NCI-H2171 (cell line): Measurements from ENCODE around the gene MAGIX.
"Not testable (repeated sequence)": the region's sequence is repeated elsewhere in the genome, so short reads cannot be mapped to it uniquely, and the experiment has no call there.

Source experiments
- DNase-seq: peaks from one replicate; lab custom pipeline; 2025; lab: John Stamatoyannopoulos, UW

Gene MAGIX

DNA sequence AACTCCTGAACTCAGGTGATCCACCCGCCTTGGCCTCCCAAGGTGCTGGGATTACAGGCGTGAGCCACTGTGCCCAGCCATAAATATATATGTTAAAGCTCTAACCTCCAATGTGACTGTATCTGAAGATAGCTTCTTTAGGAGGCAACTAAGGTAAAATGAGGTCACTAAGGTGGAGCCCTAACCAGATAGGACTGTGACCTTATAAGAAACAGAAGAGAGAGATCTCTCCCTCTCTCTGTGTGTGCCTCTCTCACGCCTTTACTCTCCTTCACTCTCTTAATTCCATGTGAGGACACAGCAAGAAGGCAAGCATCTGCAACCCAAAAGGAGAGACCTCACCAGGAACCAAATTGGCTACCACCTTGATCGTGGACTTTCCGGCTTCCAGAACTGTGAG lies 926 bp upstream of the MAGIX start:
- no peak for DNase-seq

DNA sequence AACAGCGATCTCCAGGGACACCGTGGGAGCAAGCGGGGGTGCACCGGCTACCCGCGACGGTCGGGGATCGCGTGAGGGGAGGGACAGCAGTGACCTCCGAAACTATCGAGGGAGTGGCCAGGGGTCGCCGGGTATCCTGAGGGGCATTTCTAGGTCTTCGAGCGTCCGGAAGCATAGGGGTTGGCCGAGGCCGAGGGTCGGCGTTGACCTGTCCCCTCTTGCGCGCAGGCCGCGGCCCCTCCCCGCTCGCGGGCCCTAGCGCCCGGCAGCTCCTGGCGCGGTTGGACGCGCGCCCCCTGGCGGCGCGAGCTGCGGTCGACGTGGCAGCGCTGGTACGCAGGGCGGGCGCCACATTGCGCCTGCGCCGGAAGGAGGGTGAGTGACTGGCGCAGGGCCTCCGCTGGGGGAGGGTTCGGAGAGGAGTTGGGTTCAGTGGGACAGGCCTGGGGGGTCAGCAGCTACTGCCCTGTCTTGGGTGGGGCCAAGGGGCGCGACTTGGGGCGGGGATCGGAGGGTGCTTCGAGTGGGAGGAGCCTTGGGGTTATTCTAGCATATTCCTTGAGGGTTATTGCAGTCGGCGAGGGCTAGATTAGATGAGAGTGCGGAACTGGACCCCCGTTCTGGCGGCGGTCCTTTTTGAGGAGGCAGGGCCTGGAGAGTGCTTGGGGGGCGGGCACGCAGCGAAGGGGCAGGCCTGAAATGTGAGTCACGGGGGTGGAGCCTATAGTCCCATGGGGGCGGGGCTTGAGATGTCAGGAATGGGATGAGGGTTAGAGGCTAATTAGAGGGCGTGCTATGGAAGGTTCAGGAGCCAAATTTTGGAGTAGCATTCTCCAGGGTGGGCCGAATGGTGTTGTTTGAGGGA lies 1.2 kb downstream of the MAGIX start:
- peak; percentile 48 for DNase-seq

DNA sequence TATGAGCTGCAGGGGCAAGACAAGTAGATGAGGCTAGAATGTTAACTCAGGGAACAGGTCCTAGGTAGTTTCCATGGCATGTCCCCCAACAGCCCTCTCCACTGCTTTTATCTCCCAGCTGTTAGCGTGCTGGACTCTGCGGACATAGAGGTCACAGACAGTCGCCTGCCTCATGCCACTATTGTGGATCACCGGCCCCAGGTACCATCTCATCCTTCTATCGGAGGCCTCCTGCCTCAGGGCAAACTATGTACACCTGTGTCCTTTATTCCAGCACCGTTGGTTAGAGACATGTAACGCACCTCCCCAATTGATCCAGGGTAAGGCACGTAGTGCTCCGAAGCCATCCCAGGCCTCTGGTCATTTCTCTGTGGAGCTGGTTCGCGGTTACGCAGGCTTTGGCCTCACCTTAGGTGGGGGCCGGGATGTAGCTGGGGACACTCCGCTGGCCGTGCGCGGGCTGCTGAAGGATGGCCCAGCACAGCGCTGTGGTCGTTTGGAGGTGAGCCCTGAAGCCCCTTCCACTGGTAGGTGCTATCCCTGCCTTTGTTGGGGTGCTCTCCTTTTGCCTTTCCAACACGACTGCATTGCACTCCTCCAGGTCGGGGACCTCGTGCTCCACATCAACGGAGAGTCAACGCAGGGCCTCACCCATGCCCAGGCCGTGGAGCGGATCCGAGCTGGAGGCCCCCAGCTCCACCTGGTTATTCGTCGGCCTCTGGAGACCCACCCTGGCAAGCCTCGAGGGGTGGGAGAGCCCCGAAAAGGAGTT lies 2.2 kb downstream of the MAGIX start:
- no peak for DNase-seq

DNA sequence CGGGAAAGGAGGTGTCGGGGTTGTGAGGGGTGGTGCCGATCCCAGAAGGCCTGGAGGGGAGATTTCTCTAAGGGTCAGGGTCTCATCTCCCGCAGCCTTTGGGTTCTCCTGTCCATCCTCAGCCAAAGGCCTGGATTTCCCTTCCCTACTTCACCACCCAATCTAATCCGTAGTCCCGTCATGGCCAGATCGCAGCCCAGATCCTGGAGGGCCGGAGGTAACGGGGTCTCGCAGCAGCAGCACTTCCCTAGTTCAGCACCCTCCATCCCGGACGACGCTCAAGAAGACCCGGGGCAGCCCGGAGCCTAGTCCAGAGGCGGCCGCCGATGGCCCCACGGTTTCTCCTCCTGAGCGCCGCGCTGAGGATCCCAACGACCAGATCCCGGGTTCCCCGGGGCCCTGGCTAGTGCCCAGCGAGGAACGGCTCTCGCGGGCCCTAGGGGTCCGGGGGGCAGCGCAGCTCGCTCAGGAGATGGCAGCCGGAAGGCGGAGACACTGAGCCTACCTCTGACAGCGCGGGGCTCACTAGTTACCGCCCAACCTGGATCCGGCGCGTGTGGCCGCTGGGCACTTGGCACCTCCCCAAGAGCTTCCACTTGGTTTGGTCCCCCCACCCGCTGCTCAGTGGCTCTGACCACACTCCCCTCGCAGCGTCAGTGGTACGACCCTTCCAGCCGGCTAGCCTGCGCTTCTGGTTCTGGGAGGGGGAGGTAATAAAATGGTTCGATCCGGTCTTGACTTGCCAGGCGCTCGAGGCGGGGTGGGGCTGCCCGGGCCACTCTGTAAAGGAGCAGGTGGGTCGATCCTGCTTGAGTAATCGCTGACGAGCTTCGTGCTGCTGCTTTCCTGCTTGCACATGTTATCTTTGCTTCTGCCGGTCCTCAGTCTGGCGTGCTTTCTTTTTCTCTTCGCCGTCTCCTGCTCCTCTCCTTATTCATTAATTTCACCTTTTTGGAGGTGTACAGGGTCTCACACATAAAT lies 3.6 kb downstream of the MAGIX start:
- DNase-seq: peak; percentile 17

DNA sequence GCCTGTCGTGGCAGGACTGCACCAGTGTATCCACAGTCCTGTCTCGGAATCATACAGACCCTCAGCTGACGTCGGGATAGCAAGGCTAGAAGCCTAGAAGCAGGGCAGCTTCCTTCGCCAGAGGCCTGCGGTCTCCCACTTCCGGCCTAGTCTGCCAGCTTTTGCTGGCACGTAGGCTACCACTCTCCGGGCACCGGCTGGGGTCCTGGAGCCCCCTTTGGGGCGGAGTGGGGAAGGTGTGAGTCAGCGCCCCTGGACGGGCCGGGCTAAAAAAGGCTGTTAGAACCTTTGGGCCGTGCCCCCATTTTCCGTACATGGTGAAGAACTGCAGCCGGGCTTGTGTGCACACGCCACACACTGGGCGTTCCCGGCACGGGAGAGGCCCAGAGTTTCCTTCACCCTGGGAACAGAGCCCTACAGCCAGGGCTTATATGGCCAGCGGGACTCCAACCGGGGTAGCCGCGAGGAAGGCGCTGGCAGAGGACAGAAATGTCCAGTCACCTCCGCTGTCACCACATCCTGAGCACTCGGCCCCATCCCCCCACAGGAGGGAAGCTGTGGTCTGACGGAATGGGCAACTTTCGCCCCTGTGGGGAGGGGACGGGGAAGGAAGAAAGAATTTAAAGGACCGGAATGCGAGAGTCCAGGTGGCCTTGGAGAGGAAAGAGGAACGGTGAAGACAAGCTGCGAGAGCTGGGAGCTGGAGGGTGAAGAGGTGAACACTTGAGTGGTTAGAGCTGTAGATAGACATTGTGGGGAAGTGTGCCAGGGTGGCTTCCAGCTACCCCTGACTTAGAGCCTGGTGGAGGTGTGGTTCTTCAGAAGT lies 4.6 kb downstream of the MAGIX start:
- DNase-seq: no peak

DNA sequence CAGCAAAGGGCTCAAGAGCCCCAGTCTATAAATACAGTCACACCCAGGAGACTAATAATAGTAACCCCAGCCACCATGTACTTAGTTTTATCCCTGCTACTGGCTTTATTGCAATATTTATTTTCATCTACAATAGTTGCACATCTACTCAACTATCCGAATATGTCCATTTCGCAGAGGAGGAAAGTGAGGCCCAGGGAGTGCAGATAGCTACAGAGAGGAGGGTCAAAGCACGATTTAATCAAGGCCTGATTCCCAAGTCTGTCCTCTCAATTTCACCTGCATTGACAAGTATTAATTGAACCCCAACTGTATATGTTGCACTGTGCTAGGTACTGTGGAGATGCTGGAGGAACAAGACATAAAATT lies 5.2 kb downstream of the MAGIX start:
- no peak for DNase-seq

DNA sequence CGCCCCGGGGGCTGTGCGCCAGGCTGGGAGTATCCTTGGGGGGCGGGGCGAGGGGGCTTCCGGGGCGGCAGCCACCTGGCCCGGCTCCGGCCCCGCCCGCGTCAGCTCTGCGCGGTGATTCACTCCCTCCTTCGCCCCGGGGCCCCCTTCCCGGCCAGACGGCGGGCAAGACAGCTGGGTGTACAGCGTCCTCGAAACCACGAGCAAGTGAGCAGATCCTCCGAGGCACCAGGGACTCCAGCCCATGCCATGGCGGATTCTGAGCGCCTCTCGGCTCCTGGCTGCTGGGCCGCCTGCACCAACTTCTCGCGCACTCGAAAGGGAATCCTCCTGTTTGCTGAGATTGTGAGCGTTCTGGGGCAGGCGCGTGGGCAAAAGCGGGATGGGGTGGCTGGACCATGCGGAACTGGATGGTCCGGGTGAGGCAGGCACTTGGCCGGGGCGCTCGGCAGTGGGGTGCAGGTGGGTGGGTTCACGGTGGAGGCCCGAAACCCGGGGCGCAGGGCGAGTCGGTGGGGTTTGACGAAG lies 9.3 kb downstream of the MAGIX start, which contains the start of gene PLP2:
TSS of gene PLP2 (plus strand) at position 147 of the 528 bp plus-strand sequence. CDS start at position 250, 103 bp downstream.
- DNase-seq: peak; percentile 37

DNA sequence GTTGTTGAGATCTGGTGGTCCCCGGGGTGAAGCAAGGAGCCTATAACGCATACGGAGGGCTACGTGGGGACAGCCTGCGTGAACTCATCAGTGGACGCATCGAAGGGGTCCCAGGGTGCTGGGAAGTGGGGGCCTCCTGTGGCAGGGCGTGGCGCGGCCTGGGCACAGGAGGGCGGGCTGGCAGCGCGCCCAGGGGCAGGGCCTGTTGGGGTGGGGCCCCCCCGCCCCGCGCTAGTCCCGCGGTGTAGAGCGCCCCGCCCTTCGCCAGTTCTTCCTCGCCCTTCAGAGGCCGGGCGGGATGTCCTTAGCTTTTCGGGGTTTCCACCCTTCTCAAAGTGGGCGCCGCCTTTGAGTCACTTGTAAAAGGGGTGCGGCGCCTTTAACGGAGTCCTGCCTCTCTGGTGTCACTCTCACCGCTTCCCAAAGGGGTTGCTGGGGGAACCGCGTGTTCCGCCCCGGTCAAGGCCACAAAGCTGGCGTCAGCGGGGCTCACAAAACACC lies 9.8 kb downstream of the MAGIX start:
- DNase-seq: peak; percentile 52

DNA sequence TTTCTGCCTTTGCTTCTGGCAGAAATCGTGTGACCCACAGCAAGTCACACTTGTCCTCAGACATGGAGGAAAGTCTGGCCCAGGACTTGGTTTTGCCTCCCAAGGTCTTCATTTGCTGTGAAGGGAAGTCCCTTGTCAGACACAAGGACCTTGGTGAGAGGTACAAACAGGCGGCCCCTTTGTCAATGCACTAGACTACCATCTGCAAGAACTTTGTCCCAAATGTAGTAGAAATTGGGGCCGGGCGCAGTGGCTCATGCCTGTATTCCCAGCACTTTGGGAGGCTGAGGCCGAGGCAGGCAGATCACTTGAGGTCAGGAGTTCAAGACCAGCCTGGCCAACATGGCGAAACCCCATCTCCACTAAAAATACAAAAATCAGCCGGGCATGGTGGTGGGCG lies 11.0 kb downstream of the MAGIX start:
- not testable (repeated sequence) for DNase-seq

DNA sequence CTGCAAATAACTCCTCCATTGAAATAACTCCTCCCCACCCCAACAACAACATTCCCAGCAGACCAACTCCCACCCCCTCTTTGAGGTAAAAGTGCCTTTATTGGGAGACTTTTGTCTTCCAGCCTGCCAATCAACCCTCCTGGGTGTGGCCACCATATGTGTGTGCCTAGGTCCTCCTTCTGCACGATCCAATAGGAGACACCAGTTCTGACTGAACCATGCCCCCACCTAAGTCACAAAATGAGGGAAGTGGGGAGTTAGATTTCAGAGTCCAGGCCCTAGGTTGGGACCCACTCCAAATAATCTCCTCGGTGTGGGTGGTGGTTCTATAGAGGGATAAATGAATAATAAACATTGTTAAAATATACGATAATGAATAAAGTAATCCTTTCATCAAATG lies 12.2 kb downstream of the MAGIX start:
- no peak for DNase-seq

DNA sequence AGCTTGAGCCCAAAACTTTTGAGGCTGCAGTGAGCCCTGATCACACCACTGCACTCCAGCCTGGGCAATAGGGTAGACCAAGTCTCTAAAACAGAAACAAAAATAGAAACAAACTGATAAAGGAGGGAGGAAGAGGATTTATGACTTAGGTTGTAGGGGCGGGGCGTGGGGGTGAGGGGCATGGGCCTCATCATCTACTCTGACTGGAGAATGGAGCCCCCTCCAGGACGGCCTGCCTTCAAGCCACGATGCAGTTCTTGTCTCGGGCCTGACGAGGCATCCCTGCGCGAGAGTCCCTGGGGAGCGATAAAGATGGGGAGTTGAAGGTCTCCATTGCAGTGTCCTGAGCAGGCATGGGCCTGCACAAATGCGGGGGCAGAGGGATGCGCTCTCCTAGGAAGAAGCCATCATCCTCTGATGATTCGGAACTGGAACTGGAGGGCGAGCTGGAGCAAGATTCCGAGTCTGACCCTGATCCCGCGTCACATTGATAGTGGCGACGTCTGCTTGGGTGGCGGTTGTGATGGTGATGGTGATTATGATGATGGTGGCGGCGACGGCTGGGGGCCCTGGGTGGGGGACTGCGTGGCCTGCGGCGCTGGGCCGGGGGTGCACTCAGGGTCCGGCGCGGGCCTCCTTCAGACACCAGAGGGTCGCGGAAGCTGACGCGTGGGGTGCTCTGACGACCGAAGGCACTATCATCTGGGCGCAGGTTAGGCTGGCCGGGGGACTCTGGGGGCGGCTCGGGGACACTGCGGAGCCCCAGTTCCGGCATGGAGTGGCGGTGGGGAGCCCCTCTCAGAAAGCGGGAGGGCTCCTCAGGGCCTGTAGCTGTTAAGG lies 13.1 kb downstream of the MAGIX start:
- no peak for DNase-seq

DNA sequence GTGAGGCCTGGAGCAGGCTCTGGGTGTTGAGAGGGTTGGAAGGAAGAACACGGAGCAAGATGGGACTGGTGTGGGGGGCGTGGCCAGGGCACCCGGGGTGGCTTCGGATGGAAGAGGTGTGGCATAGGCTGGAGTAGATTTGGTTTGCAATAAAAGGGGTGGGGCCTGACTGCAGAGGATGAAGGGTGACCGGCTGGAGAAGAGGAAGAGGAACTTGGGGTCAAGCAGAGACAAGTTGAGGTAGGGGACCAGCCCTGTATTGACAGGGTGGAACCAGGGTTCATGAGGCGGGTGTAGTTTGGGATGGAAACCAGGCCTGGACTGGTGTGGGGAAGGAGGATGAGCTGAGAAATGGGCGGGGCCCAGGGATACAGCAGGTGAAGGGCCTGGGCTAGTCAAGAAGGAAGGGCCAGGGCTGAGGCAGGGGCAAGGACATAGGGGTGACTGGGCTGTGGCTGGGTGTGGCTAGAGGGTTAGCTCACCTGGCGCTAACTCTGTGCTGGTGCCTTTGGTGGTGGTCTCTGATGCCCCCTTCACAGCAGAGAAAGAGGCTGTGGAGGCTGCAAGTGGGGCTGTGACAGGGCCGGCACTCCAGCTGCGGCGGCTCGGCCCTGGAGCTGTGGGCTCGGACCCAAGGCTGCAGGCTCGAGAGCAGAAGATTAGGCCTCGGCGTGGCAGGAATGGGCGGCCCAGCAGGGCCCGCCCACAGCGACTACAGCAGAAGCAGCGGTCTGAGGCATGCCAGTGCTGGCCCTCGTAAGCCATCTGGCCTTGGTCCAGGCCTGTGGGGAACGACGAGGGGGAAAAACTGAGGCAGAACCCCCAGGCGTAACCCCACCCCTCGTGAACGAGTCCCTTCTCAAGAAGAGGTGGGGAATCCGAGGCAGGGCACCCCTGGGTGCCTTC lies 14.1 kb downstream of the MAGIX start:
- no peak for DNase-seq

DNA sequence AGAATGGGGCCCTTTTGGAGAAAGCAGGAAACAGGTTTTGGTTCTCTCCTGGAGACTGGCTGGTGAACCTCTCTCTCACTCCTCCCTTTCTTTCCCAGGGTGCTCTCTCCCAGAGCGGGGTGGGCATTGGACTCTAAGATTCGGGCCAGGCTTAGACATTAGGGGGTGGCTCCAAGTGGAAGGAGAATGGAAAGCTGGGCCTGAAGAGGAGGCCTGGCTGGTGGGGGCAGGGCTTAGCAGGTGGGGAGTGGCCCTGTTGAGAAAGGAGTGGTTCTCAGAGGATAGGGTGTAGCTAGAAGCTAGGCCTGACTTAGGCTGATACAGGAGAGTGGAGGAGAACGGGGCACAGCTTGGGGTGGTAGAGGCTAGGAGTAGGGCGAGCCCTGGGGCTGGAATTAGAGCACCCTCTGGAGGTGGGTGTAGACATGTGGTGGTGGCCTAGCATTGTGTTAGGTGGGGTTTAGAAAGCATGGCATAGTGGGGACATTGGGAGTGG lies 14.8 kb downstream of the MAGIX start:
- DNase-seq: no peak

DNA sequence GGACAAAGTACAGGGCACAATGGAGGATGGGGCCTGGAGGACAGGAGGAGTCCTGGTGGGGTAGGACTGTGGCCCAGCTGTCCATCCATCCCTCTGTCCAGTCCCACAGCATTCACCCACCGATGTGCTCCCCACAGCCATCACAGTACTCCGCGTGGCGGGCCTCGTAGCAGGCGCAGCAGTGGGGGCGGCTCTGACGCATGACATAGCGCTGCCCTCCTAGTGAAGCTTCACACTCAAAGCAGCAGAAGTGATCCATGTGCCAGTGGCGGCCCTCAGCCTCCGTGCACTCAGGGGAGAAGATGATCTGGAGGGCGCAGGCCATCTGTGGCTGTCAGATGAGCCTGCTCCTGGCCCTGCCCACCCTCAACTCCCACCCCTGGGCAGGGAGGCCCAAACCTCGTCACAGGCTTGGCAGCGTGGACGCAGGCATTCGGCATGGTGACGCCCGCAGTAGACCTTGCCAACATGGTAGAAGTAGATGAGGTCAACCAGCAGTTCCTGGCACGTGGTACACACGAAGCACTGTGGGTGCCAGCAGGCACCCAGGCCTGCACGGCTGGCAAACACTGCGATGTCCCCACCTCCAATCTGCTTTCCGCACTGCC lies 15.4 kb downstream of the MAGIX start:
- DNase-seq: no peak

DNA sequence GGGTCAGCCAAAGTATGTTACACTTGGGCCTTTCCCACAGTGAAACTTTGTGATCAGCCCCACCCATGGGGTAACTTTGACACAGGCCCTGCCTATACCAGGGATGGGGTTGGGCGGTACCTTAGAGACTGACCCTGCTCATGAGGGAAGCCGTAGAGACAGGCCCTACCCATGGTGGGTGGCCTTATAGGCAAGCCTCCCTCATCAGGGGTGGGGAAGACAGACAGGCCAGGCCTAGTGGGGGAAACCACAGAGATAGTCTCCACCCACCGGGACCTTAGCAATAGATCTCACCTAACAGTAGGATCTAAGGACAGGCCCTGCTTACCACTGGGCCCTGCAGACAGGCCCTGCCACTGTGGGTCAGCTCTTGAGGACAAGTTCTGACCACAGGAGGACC lies 16.0 kb downstream of the MAGIX start:
- no peak for DNase-seq

DNA sequence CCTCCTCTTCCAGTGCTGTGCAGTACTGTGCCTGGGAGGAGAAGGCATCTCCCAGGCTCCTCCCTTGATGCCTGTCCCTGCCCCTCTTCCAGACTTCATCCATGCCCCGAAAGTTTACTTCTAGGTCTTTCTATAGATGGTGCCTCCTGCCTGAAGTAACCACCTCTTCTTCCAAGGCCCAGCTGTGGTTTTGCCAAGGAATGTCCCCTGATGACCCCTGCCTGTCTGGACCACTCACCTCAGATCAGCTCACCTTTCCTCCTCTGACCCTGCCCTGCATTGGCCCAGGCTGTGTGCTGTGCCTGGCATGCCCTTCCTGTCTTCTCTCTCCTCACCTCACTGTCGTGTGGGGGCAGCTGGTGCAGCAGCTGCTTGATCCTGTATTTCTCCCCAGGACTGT lies 16.8 kb downstream of the MAGIX start:
- no peak for DNase-seq

DNA sequence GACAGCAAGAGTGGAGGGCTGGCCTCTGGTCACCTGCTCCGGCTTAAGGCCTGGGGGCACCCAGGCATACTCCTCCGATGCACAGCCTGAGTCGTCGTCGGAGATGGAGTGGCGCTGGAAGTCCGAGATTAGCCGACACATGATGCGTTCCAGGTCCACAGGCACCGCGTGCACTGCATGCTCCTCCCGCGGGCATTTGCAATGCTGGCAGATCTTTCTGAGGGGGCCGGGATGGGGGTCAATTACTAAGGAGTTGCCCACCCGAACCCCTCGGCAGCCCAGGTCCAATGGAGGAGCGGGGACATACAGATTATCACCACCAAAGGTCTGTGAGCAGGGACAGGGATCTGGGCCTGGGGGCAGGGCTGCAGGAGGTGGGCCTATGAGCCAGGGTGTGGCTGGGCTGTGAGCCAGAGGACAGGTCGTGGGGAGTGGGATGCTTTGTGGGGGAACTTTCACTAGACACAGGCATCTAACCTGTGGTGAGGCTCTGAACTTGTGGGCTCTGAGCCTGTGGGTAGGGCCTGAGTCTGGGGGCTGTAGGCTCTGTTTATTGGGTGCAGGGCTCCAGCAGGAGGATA lies 21.2 kb downstream of the MAGIX start:
- DNase-seq: no peak
